HFFc6 (cell line): ENCODE data around the gene PRPF18. TPM values are rescaled to one million over a fixed set of nuclear protein-coding genes. Genes with fewer than 3 reads are reported as not detected.

Source experiments
- DNase-seq: peaks from one replicate; pipeline ENCODE4 v3.0.0-alpha.2; 2018
- H3K27ac Mint-ChIP-seq: 2 replicates; pipeline ENCODE4 v1.8.0; 2020; ENCODE audit warnings: mild to moderate bottlenecking, mixed read lengths
- H3K27me3 Mint-ChIP-seq: 2 replicates; pipeline ENCODE4 v1.8.0; 2021; ENCODE audit warnings: mild to moderate bottlenecking, moderate library complexity, mixed read lengths; ENCODE audit not compliant: insufficient read depth
- H3K36me3 Mint-ChIP-seq: 2 replicates; pipeline ENCODE4 v1.8.0; 2021; ENCODE audit warnings: low read depth, mixed read lengths
- H3K4me1 Mint-ChIP-seq: 2 replicates; pipeline ENCODE4 v1.8.0; 2020; ENCODE audit warnings: low read depth, mixed read lengths
- H3K4me3 Mint-ChIP-seq: 2 replicates; pipeline ENCODE4 v1.8.0; 2020; ENCODE audit warnings: mild to moderate bottlenecking, moderate library complexity, mixed read lengths
- H3K9me3 Mint-ChIP-seq: 2 replicates; pipeline ENCODE4 v1.8.0; 2020; ENCODE audit warnings: mild to moderate bottlenecking, mixed read lengths
- total RNA-seq, 6 experiments: library from RNA; stranded (reverse); fragmentation: NEBNext Ultra II Directional; extraction: Animal tissue kit (Norgen Biotek cat#: 25700); gene quantifications; 2 replicates in 1 of 6; 3 replicates in 5 of 6; pipeline ENCODE4 v1.2.3, GENCODE V29; 2021
- TF ChIP-seq, protein P1 (sequence below): fragments of 200-600 bp; sonication (generic); IDR thresholded peaks from 2 replicates; pipeline ENCODE4 v1.5.0; 2021; ENCODE audit warnings: antibody characterized with exemption, mild to moderate bottlenecking

The PRPF18 gene
- total RNA-seq, 6 experiments from 2014 or later: 21.9 to 24.8 (median 23.0) TPM

- Mint-ChIP-seq H3K4me3 (no peak overlapping the region; the same call in 1 of the 2 replicates), H3K27me3 (peaks cover 5% of the 10 kb centered on the region; the same call in 1 of the 2 replicates), H3K4me1 (peaks cover 45% of the 10 kb centered on the region), H3K9me3 (no peaks in the 10 kb centered on the region), H3K36me3 (peaks cover 30% of the 10 kb centered on the region), H3K27ac (no peak overlapping the region)
- DNase-seq: no peak
- TF ChIP-seq, protein P1, sequence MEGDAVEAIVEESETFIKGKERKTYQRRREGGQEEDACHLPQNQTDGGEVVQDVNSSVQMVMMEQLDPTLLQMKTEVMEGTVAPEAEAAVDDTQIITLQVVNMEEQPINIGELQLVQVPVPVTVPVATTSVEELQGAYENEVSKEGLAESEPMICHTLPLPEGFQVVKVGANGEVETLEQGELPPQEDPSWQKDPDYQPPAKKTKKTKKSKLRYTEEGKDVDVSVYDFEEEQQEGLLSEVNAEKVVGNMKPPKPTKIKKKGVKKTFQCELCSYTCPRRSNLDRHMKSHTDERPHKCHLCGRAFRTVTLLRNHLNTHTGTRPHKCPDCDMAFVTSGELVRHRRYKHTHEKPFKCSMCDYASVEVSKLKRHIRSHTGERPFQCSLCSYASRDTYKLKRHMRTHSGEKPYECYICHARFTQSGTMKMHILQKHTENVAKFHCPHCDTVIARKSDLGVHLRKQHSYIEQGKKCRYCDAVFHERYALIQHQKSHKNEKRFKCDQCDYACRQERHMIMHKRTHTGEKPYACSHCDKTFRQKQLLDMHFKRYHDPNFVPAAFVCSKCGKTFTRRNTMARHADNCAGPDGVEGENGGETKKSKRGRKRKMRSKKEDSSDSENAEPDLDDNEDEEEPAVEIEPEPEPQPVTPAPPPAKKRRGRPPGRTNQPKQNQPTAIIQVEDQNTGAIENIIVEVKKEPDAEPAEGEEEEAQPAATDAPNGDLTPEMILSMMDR: peak; percentile 52; the same call in 1 of the 2 replicates
Observed at GRCh38 chr10:13589316-13589715, 2.6 kb downstream of the PRPF18 start.

GRCh38 chr10:13590886-13591285, 4.1 kb downstream of the PRPF18 start:
- peaks cover 34% of the 10 kb centered on the region for H3K36me3 Mint-ChIP-seq
- TF ChIP-seq, protein P1: no peak
- H3K4me1 Mint-ChIP-seq: peaks cover 47% of the 10 kb centered on the region
- peaks cover 5% of the 10 kb centered on the region; the same call in 1 of the 2 replicates for H3K27me3 Mint-ChIP-seq
- DNase-seq: no peak
- H3K4me3 Mint-ChIP-seq: no peak overlapping the region
- H3K9me3 Mint-ChIP-seq: no peaks in the 10 kb centered on the region
- no peak overlapping the region for H3K27ac Mint-ChIP-seq

DNA sequence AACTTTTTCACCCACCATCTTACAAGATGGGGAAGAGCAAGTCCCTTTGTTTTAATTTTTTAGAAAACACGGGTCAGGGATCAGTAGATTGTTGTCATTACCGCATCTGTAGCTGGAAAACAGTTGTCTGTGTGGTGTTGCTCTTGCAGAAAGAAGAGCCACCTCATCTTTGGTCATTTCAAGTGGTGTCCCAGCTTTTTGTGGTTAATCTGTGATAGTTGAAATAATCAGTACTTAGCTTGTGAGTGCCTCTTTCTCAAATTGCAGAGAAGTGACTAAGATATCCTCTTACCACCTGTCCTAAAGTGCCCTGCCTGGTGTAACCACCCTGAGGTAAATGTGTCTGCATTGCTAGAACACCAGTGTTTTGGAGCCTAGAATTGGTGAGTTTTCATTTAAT, 5.5 kb downstream of the PRPF18 start:
- H3K9me3 Mint-ChIP-seq: no peaks in the 10 kb centered on the region
- DNase-seq: no peak
- H3K27ac Mint-ChIP-seq: no peak overlapping the region
- no peaks in the 10 kb centered on the region for H3K27me3 Mint-ChIP-seq
- no peak overlapping the region for H3K4me3 Mint-ChIP-seq
- peaks cover 35% of the 10 kb centered on the region for H3K36me3 Mint-ChIP-seq
- H3K4me1 Mint-ChIP-seq: peaks cover 41% of the 10 kb centered on the region
- TF ChIP-seq, protein P1: no peak

DNA sequence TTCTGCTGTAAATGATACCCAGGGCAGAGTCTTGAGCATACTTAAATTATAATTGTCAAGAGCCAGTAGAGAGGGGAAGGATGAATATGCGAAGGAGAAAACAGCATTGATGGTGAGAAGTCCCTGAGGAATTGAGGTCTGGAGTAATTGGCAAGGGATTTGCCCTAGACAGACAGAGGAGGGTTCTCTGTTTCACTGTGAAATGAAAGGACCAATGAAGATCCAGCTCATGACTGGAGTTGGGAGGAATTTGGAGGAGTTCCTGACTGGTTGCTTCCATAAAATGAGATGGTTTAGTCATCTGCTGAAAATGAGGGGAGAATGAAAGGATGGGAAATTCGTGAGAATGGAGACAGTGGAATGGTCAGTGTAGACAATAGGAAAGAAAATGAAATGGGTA, 6.8 kb downstream of the PRPF18 start:
- Mint-ChIP-seq H3K9me3 (no peaks in the 10 kb centered on the region), H3K4me1 (peaks cover 43% of the 10 kb centered on the region), H3K27me3 (no peaks in the 10 kb centered on the region), H3K4me3 (peak overlapping the region; percentile 8; the same call in 1 of the 2 replicates), H3K36me3 (peaks cover 32% of the 10 kb centered on the region), H3K27ac (peak overlapping the region; percentile 57)
- peak; percentile 83 for DNase-seq
- TF ChIP-seq, protein P1: no peak

- no peak overlapping the region for H3K4me3 Mint-ChIP-seq
- H3K27ac Mint-ChIP-seq: no peak overlapping the region
- no peak for DNase-seq
- peaks cover 32% of the 10 kb centered on the region for H3K4me1 Mint-ChIP-seq
- no peaks in the 10 kb centered on the region for H3K27me3 Mint-ChIP-seq
- TF ChIP-seq, protein P1: no peak
- H3K9me3 Mint-ChIP-seq: no peaks in the 10 kb centered on the region
- H3K36me3 Mint-ChIP-seq: peaks cover 28% of the 10 kb centered on the region
Observed at GRCh38 chr10:13594641-13595040, 7.9 kb downstream of the PRPF18 start.

GRCh38 chr10:13597909-13598308, 11.1 kb downstream of the PRPF18 start:
- H3K27me3 Mint-ChIP-seq: no peaks in the 10 kb centered on the region
- H3K4me3 Mint-ChIP-seq: no peak overlapping the region
- peaks cover 35% of the 10 kb centered on the region for H3K4me1 Mint-ChIP-seq
- H3K9me3 Mint-ChIP-seq: no peaks in the 10 kb centered on the region
- TF ChIP-seq, protein P1: no peak
- peaks cover 21% of the 10 kb centered on the region for H3K36me3 Mint-ChIP-seq
- H3K27ac Mint-ChIP-seq: no peak overlapping the region
- DNase-seq: no peak
